IPS DF 4.7 (cell line): ENCODE data around the gene XRRA1.

Experiments used
- DNase-seq: peaks from one replicate; pipeline ENCODE4 v3.0.0-alpha.2; 2013; ENCODE audit warnings: low spot score; ENCODE audit errors: extremely low read depth

The XRRA1 gene

GRCh38 chr11:74950374-74950969, 1.6 kb upstream of the XRRA1 start:
- DNase-seq, result no peak

- no peak for DNase-seq
These were observed 854 bp upstream of the XRRA1 start for GRCh38 chr11:74949753-74950137.

- no peak for DNase-seq
These were observed 369 bp downstream of the XRRA1 start for GRCh38 chr11:74948546-74948897.

DNA sequence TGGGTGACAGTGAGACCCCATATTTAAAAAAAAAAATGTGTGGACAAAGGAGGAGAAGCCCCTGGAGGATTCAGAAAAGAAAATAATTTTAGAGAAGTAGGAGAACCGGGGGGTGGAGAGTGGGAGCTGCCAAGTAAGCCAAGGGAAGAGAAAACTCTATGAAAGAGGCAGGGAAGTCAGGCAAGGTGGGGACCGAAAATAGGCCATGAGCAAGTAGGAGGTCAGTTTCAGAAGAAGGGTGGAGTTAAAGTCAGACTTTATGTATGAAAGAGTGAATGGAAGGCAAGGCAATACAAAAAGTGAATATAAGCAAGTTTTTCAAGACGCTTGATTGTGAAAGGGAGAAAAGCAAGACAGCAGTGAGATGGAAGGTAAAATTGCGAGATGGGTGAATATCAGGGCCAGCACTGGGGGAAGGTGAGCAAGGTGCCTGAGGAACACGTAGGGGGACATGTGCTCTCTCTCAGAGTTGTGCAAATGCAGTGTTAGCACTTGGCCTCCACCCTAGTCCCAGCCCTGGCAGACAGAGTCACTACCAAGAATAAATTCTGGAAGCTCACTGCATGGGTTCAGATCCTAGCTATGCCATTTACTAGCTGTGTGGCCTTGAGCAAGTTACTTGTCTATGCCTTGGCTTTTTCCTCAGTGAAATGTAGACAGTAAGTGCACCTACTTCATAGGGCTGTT, 6.7 kb downstream of the XRRA1 start:
- DNase-seq, result no peak

- DNase-seq, result no peak
These were observed 7.4 kb downstream of the XRRA1 start for GRCh38 chr11:74941492-74941891.

- DNase-seq, result no peak
These were observed 11.0 kb downstream of the XRRA1 start for GRCh38 chr11:74937696-74938475.

DNA sequence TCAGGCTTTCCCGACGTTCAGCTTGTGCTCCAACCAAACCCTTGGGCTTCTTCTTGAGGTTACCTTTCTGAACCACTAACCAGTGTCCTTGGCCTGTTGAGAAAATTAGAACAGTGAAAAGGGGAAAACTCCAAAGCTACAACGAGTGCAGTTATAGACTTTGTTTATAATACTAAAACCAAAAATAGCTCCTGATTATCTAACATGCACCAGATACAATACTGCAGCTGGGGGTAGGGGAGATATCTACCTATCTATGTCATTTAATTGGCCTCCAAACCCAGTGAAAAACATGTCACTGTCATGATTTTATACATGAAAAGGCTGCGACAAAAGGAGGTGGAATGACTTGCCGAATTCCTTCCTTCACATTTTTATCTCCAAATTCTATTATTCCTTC, 11.9 kb downstream of the XRRA1 start:
- no peak for DNase-seq

GRCh38 chr11:74936087-74936486, 12.8 kb downstream of the XRRA1 start:
- no peak for DNase-seq

DNA sequence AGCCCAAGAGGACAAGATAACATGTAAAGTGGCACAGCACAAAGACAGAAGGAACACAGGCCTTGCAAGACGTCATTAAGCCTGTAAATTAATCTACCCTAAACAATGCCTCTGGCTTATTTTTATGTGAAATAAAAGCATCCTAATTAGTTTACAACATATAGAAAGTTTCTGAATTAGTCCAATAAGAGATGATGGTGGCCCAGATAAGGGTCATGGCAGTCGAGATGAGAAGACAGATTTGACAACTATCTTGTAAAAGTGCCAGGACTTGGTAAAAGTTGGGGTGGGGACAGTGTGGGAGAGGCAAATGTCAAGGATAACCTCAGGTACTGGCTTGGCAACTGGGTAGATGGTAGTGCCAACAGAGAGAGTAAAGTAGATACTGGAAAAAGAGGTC, 13.6 kb downstream of the XRRA1 start:
- DNase-seq, result no peak

DNA sequence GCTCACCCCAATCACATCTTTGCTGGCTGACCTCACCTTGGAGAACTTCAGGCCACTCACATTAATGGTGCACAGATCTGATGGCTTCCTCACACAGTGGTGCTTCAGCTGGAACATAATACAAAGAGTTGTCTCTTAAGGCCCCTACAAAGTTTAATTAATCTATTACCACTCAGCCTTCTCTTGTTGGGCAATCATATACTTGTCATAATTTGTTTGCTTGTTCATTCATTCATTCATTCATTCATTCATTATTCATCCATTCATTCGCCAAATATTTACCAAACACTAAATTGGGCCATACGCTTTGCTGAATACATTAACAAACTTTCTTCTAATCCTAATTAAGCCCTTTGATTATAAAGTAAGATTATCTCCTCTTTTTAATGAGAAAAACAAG, 15.1 kb downstream of the XRRA1 start:
- no peak for DNase-seq

GRCh38 chr11:74932797-74933196, 16.1 kb downstream of the XRRA1 start:
- no peak for DNase-seq

GRCh38 chr11:74932169-74932568, 16.7 kb downstream of the XRRA1 start:
- DNase-seq, result no peak

DNA sequence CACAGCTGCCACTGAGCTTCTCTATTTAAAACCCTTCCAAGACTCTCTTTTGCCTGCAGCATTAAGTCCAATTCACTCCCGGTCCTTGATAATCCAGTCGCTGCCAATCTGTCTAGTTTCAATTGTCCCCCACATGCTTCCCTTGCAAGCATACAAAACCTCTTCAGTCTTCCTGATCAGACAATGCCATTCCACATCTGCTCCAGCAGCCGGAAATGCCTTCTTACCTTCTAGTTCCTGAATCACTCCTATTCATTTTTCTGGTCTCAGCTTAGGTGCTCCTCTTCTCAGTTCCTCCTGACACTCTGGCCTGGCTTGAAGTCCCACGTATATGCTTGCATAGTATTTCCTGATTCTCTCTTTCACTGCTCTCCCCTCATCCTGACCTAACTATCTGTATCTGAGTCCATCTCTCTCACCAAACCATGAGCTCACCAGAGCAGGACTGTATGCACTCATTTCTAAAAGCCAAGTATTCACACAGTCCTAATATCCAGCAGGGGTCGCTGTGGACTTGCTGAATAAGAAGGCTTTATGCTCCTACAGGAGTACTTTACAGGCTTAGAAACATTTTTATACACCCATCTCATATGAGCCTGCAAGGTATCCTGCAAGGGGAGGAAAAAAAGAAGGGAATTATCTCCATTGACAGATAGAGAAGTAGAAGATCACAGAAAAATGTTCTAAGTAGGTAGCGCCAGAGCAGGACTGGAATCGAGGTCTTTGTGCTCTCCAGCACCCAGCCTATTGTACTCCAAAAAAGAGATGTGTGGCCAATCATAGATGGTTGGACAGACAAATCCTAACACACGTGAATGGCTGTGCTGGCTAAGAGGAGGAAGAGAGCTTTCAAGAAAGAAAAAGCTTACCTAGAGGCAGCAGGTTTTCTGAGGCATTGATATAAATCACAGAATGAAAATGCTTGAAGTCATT, 19.2 kb downstream of the XRRA1 start:
- DNase-seq, result peak; percentile 69

- DNase-seq, result no peak
These were observed 21.4 kb downstream of the XRRA1 start for GRCh38 chr11:74927496-74927895.

- DNase-seq, result no peak
These were observed 22.4 kb downstream of the XRRA1 start for GRCh38 chr11:74926304-74927030.

DNA sequence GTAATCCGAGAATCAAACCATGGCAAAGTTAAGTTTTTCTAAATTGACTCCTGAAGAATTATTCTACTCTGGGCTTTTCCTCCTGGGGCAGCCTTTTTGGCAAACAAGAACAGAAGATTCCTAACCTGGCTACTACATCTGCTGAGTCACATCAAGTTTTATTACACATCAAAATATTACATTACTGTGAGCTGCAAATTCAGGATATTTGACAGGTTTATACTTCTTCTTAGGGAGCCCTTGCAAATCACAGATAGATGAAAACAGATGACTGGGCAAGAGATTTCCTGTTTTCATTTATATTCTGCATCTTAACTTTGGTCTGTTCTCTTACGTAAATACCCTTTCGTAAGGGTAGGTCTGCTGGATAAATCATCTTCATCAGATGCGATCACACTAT, 23.6 kb downstream of the XRRA1 start:
- no peak for DNase-seq

GRCh38 chr11:74923125-74923524, 25.8 kb downstream of the XRRA1 start:
- no peak for DNase-seq

DNA sequence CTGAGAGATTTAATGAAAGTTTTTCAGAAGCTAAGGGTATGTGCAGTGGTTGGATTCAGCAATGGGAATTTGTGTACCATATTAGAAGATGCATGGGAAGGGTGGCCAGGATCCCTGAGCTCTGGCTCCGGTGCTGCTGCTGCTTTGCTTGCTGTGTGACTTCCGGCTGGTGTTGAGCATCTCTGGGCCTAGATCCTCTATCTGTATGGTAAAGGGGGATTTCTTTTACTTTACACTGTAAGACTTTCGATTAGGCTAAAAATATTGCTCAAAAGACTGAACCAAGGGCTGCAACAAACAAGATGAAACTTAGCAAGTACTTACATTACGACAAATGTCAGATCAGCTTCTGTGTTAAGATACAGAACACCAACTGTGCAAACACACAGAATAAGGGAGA, 39.1 kb downstream of the XRRA1 start:
- no peak for DNase-seq

GRCh38 chr11:74909385-74909784, 39.5 kb downstream of the XRRA1 start:
- DNase-seq, result no peak

GRCh38 chr11:74905326-74905725, 43.6 kb downstream of the XRRA1 start:
- no peak for DNase-seq

DNA sequence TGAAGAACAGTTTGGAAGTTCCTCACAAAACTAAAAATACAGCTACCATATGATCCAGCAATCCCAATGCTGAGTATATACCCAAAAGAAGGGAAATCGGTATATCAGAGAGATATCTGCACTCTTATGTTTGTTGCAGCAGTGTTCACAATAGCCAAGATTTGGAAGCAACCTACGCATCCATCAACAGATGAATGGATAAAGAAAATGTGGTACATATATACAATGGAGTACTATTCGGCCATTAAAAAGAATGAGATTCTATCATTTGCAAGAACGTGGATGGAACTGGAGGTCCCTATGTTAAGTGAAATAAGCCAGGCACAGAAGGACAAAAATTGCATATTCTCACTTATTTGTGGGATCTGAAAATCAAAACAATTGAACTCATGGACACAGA, 46.5 kb downstream of the XRRA1 start:
- no peak for DNase-seq
